Kidney (tissue), 14 donors: ENCODE measurements around the gene TMPRSS15. TPM values are rescaled to one million over a fixed set of nuclear protein-coding genes. Genes with fewer than 3 reads are reported as not detected.

Source experiments
- DNase-seq, 5 donors: peaks; one replicate each; pipeline ENCODE4 v3.0.0-alpha.2; 2013 to 2020
- FAIRE-seq: peaks from 2 replicates; lab custom pipeline; 2012; peaks lifted over from hg19 to GRCh38; lab: Jason Lieb, UNC
- H3K27ac ChIP-seq, 2 donors: one replicate each; pipeline ENCODE4 v1.7.0; 2013; ENCODE audit warnings: low read depth in 2 of 2, low read length in 2 of 2, inconsistent platforms in 1 of 2
- H3K27me3 ChIP-seq: one replicate; pipeline ENCODE4 v1.7.1; 2013; ENCODE audit warnings: low read length, inconsistent platforms; ENCODE audit not compliant: control insufficient read depth, insufficient read depth
- H3K36me3 ChIP-seq, 3 donors: one replicate each; pipeline versions ENCODE4 v1.7.0 to v1.7.1; 2013; ENCODE audit warnings: low read length in 3 of 3, control low read depth in 1 of 3, inconsistent platforms in 1 of 3; ENCODE audit not compliant: insufficient read depth in 3 of 3, control insufficient read depth in 2 of 3
- H3K4me1 ChIP-seq, 3 donors: one replicate each; pipeline versions ENCODE4 v1.7.0 to v1.7.1; 2013; ENCODE audit warnings: low read length in 3 of 3, inconsistent platforms in 1 of 3, low read depth in 1 of 3; ENCODE audit not compliant: control insufficient read depth in 2 of 3, insufficient read depth in 2 of 3
- H3K4me3 ChIP-seq, 3 donors: one replicate each; pipeline versions ENCODE4 v1.7.0 to v1.8.1; 2013; ENCODE audit warnings: low read length in 3 of 3, control low read depth in 1 of 3, inconsistent platforms in 1 of 3
- H3K9ac ChIP-seq, 3 donors: one replicate each; pipeline versions ENCODE4 v1.7.0 to v1.7.1; 2013; ENCODE audit warnings: low read length in 3 of 3, control low read depth in 1 of 3, inconsistent platforms in 1 of 3
- H3K9me3 ChIP-seq, 3 donors: one replicate each; pipeline versions ENCODE4 v1.7.0 to v1.7.1; 2013; ENCODE audit warnings: low read length in 3 of 3, control low read depth in 1 of 3, inconsistent platforms in 1 of 3; ENCODE audit not compliant: control insufficient read depth in 2 of 3, insufficient read depth in 1 of 3
- CTCF ChIP-seq: IDR thresholded peaks from 3 replicates; pipeline ENCODE4 v1.5.1; 2012; ENCODE audit warnings: mild to moderate bottlenecking, moderate library complexity, borderline replicate concordance; ENCODE audit not compliant: insufficient read depth; ENCODE audit errors: extremely low read depth
- intact Hi-C: fragments of 100-400 bp; cut with DNase I; formaldehyde crosslinking; loops from one replicate; pipeline ENCODE4 v1.11.1; 2022
- polyA plus RNA-seq: library from polyadenylated mRNA; stranded (reverse); fragments of 350-450 nt; fragmentation: Illumina TruSeq; extraction: RNeasy Lipid Tissue Mini Kit (QIAGEN cat#74804); gene quantifications from one replicate; pipeline ENCODE4 v1.2.3, GENCODE V29; 2014; ENCODE audit warnings: low read depth, low replicate concordance; ENCODE audit not compliant: insufficient read depth
- total RNA-seq: library from RNA; stranded (reverse); fragmentation: NEBNext Ultra II Directional; extraction: Animal tissue kit (Norgen Biotek cat#: 25700); gene quantifications from one replicate; pipeline ENCODE4 v1.2.1, GENCODE V29; 2021
- donor health status: control.
- donor health status: control.
- donor health status: control.
- donor health status: control.
- donor health status: control.
- donor health status: DM: yes; HTN: yes; CAD: no.
- donor health status: Normal renal cell carcinoma (clear cell type).

Gene TMPRSS15
- total and polyA plus RNA-seq, 2 donors from 2014 or later, result 0.09 TPM; not detected in 1

- H3K4me1 ChIP-seq, result no peaks in the 10 kb centered on the region
- H3K27me3 ChIP-seq, result no peaks in the 10 kb centered on the region
- FAIRE-seq, result no peak
- no peaks in the 10 kb centered on the region for H3K9me3 ChIP-seq
- DNase-seq, result peak in 1 of 5 donors; percentile 13
- intact Hi-C loops, result no loop called here
- H3K36me3 ChIP-seq, result no peaks in the 10 kb centered on the region
- H3K9ac ChIP-seq, result no peak overlapping the region
- no peak overlapping the region for H3K4me3 ChIP-seq
- no peak for TF ChIP-seq CTCF
- H3K27ac ChIP-seq, result no peak overlapping the region
Measured at GRCh38 chr21:18252256-18252655, 151.3 kb downstream of the TMPRSS15 start.

GRCh38 chr21:18251065-18251464, 152.5 kb downstream of the TMPRSS15 start:
- no peak for TF ChIP-seq CTCF
- Histone ChIP-seq H3K4me1 (no peaks in the 10 kb centered on the region), H3K36me3 (no peaks in the 10 kb centered on the region), H3K4me3 (no peak overlapping the region), H3K9me3 (no peaks in the 10 kb centered on the region), H3K27me3 (no peaks in the 10 kb centered on the region), H3K27ac (no peak overlapping the region), H3K9ac (no peak overlapping the region)
- DNase-seq, result no peak
- intact Hi-C loops, result no loop called here
- no peak for FAIRE-seq

GRCh38 chr21:18249672-18250071, 153.9 kb downstream of the TMPRSS15 start:
- Histone ChIP-seq H3K9ac (no peak overlapping the region), H3K9me3 (no peaks in the 10 kb centered on the region), H3K36me3 (no peaks in the 10 kb centered on the region), H3K27ac (no peak overlapping the region), H3K4me1 (peaks cover 0 to 3% (median 0%) of the 10 kb centered on the region in 3 donors), H3K4me3 (no peak overlapping the region), H3K27me3 (no peaks in the 10 kb centered on the region)
- FAIRE-seq (no peak), DNase-seq (peak in 1 of 5 donors; percentile 13)
- TF ChIP-seq CTCF, result no peak
- intact Hi-C loops, result no loop called here

- FAIRE-seq, result no peak
- peaks cover 0 to 3% (median 0%) of the 10 kb centered on the region in 3 donors for H3K4me1 ChIP-seq
- TF ChIP-seq CTCF, result no peak
- H3K9ac ChIP-seq, result no peak overlapping the region
- intact Hi-C loops, result no loop called here
- H3K36me3 ChIP-seq, result no peaks in the 10 kb centered on the region
- H3K27me3 ChIP-seq, result no peaks in the 10 kb centered on the region
- H3K9me3 ChIP-seq, result no peaks in the 10 kb centered on the region
- no peak for DNase-seq
- H3K27ac ChIP-seq, result no peak overlapping the region
- H3K4me3 ChIP-seq, result no peak overlapping the region
Measured at GRCh38 chr21:18248171-18248570, 155.4 kb downstream of the TMPRSS15 start.
